GM18867 (cell line): ENCODE results near the gene ANTXR1.

Experiments used
- ATAC-seq: cut with Tn5 transposase; IDR thresholded peaks from one replicate; pipeline ENCODE4 v1.9.1; 2021; ENCODE audit warnings: mild to moderate bottlenecking, moderate library complexity; ENCODE audit not compliant: unreplicated experiment

The ANTXR1 gene

GRCh38 chr2:69013142-69013839, at the start of gene ANTXR1:
Gene ANTXR1 (plus strand): TSS chr2:69013179. CDS start chr2:69013500, 321 bp downstream.
- no peak for ATAC-seq

- ATAC-seq, result no peak
Observed at GRCh38 chr2:68964282-68964681, 48.7 kb upstream of the ANTXR1 start.

- ATAC-seq, result no peak
Observed at GRCh38 chr2:68968221-68968620, 44.8 kb upstream of the ANTXR1 start.

- ATAC-seq, result no peak
Observed at GRCh38 chr2:68969736-68970490, 43.1 kb upstream of the ANTXR1 start.

GRCh38 chr2:68970566-68971265, 42.3 kb upstream of the ANTXR1 start:
- no peak for ATAC-seq

GRCh38 chr2:68971591-68972231, 41.3 kb upstream of the ANTXR1 start:
- ATAC-seq, result no peak

GRCh38 chr2:68974251-68974650, 38.7 kb upstream of the ANTXR1 start, which contains the start of gene GKN1:
Gene GKN1 (plus strand): TSS chr2:68974636. CDS start chr2:68974678, 42 bp downstream.
- no peak for ATAC-seq

GRCh38 chr2:68974946-68975665, 37.9 kb upstream of the ANTXR1 start:
- no peak for ATAC-seq

- ATAC-seq, result no peak
Observed at GRCh38 chr2:68975844-68976243, 37.1 kb upstream of the ANTXR1 start.

- ATAC-seq, result no peak
Observed at GRCh38 chr2:68977453-68977852, 35.5 kb upstream of the ANTXR1 start.

GRCh38 chr2:68978098-68978497, 34.9 kb upstream of the ANTXR1 start:
- no peak for ATAC-seq

- ATAC-seq, result no peak
Observed at GRCh38 chr2:68980956-68981355, 32.0 kb upstream of the ANTXR1 start.

- ATAC-seq, result no peak
Observed at GRCh38 chr2:68987021-68987503, 25.9 kb upstream of the ANTXR1 start.

GRCh38 chr2:68989035-68989434, 23.9 kb upstream of the ANTXR1 start:
- ATAC-seq, result no peak

GRCh38 chr2:68992341-68992740, 20.6 kb upstream of the ANTXR1 start:
- no peak for ATAC-seq

- ATAC-seq, result no peak
Observed at GRCh38 chr2:68992933-68993332, 20.0 kb upstream of the ANTXR1 start.

GRCh38 chr2:68993660-68994059, 19.3 kb upstream of the ANTXR1 start:
- ATAC-seq, result no peak

- ATAC-seq, result no peak
Observed at GRCh38 chr2:68994864-68995263, 18.1 kb upstream of the ANTXR1 start.

- ATAC-seq, result no peak
Observed at GRCh38 chr2:68995916-68996315, 17.1 kb upstream of the ANTXR1 start.

- ATAC-seq, result no peak
Observed at GRCh38 chr2:68997401-68997800, 15.6 kb upstream of the ANTXR1 start.
